C4-2B (cell line): ENCODE measurements around the gene CDHR3.

Source experiments
- ZFX ChIP-seq: fragments of 450-650 bp; IDR thresholded peaks from 2 replicates; pipeline ENCODE4 v1.6.1; 2017
- TF ChIP-seq, protein P1 (sequence below): fragments of 450-650 bp; conservative IDR thresholded peaks from 2 replicates; pipeline ENCODE4 v1.5.1; 2017; ENCODE audit warnings: mild to moderate bottlenecking

DNA sequence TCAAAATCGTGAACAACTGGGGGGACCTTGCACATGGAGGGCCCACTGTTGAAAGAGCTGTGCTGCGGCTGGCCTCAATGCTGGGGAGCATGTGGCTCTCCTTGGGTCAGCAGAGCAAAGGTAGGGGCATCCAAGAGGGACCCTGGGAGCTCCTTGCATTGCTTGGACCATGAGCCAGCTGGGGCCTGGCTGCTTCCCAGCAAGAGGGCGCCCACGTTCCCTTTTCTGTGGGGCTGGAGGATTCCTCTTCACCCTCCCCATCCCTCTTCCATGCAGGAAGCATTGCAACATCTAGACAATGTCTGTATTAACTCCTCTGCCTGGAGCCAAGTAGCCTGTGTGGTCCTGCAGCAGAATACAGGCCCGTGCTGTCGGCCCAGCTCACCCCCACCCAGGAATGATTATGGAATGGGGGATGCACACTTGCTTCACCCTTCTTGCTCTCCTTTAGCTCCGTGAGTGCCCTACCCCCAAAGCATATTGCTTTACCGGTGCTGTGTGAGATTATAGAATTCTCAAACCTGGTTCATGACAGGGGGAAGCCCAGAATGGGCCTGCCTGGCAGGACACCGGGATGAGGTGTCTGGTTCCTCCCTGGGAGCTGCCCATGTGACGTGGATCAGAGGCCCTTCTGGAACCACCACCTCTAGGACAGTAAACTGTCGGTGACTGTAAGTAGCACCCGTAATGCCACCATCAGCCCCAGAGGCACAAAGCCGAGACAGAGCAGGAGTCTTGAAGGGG, 87.1 kb downstream of the CDHR3 start:
- TF ChIP-seq, protein P1, sequence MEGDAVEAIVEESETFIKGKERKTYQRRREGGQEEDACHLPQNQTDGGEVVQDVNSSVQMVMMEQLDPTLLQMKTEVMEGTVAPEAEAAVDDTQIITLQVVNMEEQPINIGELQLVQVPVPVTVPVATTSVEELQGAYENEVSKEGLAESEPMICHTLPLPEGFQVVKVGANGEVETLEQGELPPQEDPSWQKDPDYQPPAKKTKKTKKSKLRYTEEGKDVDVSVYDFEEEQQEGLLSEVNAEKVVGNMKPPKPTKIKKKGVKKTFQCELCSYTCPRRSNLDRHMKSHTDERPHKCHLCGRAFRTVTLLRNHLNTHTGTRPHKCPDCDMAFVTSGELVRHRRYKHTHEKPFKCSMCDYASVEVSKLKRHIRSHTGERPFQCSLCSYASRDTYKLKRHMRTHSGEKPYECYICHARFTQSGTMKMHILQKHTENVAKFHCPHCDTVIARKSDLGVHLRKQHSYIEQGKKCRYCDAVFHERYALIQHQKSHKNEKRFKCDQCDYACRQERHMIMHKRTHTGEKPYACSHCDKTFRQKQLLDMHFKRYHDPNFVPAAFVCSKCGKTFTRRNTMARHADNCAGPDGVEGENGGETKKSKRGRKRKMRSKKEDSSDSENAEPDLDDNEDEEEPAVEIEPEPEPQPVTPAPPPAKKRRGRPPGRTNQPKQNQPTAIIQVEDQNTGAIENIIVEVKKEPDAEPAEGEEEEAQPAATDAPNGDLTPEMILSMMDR, result no peak
- TF ChIP-seq ZFX, result no peak
